GM10266 (cell line): ENCODE results near the gene SLC22A1.
"Not testable (repeated sequence)": the region's sequence is repeated elsewhere in the genome, so short reads cannot be mapped to it uniquely, and the experiment has no call there.

Experiments
- DNase-seq: peaks from one replicate; pipeline ENCODE4 v3.0.0; 2012; ENCODE audit errors: extremely low spot score
- CTCF ChIP-seq: IDR thresholded peaks from 2 replicates; pipeline ENCODE4 v1.5.1; 2012; ENCODE audit warnings: mild to moderate bottlenecking, low read depth; ENCODE audit not compliant: control insufficient read depth, insufficient read depth; ENCODE audit errors: missing control alignments

SLC22A1 gene

GRCh38 chr6:160131636-160132296 is 10.2 kb downstream of the SLC22A1 start:
- DNase-seq: peak; percentile 12
- no peak for TF ChIP-seq CTCF

DNA sequence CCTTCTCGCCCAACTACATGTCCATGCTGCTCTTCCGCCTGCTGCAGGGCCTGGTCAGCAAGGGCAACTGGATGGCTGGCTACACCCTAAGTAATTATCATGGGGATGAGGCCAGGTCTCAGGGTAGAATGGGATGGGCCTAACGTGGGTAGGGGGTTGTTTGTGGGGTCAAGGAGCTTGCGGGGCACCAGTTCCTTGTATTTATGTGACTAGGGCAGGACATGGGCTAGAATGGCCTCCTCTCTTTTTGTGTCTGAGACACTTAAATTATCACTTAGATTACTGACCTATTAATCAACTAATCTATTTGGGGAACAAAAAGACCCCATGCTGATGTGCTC is 10.7 kb downstream of the SLC22A1 start:
- TF ChIP-seq CTCF: no peak

GRCh38 chr6:160132776-160133338 is 11.2 kb downstream of the SLC22A1 start:
- DNase-seq: no peak
- TF ChIP-seq CTCF: no peak

More for the DNA sequence above, 10.7 kb downstream of the SLC22A1 start:
- peak; percentile 18 for DNase-seq

DNA sequence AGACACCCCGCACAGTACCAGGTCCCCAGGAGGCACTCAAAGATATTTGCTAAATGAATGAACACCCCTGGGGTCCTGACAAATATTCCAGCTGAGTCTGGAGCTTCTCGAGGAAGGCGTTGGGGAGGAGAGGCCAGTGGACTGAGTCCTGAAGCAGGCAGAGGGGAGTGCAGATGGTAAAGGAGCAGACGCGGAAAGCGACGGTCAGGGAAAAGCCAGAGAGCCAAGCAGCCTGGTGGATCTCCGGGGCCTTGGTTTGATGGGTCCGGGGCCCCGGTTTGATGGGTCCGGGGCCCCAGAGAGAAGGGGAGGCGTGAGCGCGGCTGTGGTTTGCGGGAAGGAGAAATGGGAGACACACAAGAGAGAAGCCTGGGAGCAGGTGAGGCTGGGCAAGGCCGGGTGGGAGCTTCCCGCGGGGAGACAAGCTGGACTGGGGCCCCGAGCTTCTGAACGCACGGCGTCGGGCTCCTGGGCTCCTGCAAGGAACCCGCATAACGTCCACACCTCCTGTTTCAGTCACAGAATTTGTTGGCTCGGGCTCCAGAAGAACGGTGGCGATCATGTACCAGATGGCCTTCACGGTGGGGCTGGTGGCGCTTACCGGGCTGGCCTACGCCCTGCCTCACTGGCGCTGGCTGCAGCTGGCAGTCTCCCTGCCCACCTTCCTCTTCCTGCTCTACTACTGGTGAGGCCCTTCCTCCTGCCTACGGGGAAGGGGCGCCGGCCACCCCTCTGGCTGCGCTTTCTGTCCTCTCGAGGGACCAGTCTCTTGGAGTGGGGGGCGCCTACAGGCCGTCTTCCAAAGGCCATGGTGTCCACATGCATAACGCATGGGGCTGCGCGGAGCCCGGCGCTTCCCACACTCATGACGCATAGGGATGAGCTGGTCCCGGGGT is 12.1 kb downstream of the SLC22A1 start:
- no peak for DNase-seq
- no peak for TF ChIP-seq CTCF

GRCh38 chr6:160134337-160134751 is 12.7 kb downstream of the SLC22A1 start:
- DNase-seq: not testable (repeated sequence)

GRCh38 chr6:160134779-160135547 is 13.3 kb downstream of the SLC22A1 start:
- no peak for DNase-seq
- TF ChIP-seq CTCF: no peak

DNA sequence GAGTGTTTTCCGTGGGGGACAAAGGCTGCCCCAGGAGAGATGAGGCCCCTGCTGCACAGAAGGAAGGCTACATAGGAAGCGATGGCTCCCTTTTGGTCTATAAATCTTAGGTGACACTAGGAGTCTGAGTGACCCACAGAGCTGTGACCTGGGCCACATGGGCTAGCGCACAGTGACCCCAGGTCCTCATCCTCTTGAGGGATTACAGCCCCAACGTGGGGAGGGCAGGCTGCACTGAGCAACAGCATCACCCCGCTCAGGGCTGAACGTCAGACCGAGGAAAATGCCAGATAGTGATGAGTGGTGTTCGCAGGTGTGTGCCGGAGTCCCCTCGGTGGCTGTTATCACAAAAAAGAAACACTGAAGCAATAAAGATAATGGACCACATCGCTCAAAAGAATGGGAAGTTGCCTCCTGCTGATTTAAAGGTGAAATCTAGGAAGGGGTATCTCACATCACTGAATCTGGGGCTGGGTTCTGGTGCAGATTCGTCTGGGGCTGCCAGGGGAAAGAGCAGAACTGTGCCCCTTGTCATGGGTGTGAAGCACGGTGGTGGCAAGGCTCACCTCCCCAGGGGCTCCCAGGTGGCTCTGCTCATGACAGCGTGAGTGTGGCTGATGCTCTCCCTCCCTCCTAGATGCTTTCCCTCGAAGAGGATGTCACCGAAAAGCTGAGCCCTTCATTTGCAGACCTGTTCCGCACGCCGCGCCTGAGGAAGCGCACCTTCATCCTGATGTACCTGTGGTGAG is 14.5 kb downstream of the SLC22A1 start:
- no peak for DNase-seq
- TF ChIP-seq CTCF: no peak
